ENCODE data around the gene SMIM27. TPM values are rescaled to one million over a fixed set of nuclear protein-coding genes. Genes with fewer than 3 reads are reported as not detected.

Gene SMIM27
- total and polyA plus RNA-seq, 2 of the 4 experiments (the other 2 are of a cell fraction): 1.1 to 3.4 TPM

DNA sequence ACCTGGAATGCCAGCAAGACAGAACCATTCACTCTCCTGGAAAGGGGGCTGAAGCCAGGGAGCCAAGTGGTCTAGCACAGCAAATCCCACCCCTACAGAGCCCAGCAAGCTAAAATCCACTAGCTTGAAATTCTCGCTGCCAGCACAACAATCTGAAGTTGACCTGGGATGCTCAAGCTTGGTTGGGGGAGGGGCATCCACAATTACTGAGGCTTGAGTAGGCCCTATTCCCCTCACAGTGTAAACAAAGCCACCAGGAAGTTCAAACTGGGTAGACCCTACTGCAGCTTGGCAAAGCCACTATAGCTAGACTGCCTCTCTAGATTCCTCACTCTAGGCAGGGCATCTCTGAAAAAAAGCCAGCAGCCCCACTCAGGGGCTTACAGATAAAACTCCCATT is 43.4 kb upstream of the SMIM27 start:
- DNase-seq (no peak), ATAC-seq (ENCODE audit: low read depth) (no peak)
- Histone ChIP-seq H3K79me1 (ENCODE audit: low read depth in 1 of 2, low read length in 2 of 2) (peaks cover 14 to 17% of the 10 kb centered on the region in 2 experiments), H3K18ac (ENCODE audit: low read depth, low read length) (no peak overlapping the region), H4K91ac (ENCODE audit: insufficient read depth, low read depth, low read length) (no peak overlapping the region), H3K27me3 (ENCODE audit: control insufficient read depth, insufficient read depth, low read length) (no peaks in the 10 kb centered on the region), H3K4me1 (ENCODE audit: control insufficient read depth, insufficient read depth, low read length) (no peaks in the 10 kb centered on the region), H3K36me3 (ENCODE audit: control insufficient read depth, insufficient read depth, low read length) (peaks cover 3% of the 10 kb centered on the region; the same call in 1 of the 2 replicates), H2AK9ac (replicated peaks; ENCODE audit: low read depth, low read length, poor library complexity) (no peak overlapping the region), H3K4ac (ENCODE audit: low read depth, low read length) (no peak overlapping the region), H3K4me3 (ENCODE audit: insufficient read depth, low read depth, low read length) (no peak overlapping the region), H3K14ac (replicated peaks; ENCODE audit: low read depth, low read length) (no peak overlapping the region), H4K5ac (ENCODE audit: low read depth, low read length) (no peak overlapping the region), H3K56ac (ENCODE audit: extremely low read depth, insufficient read depth, low read length) (no peak overlapping the region), H3K9me3 (ENCODE audit: control insufficient read depth, insufficient read depth, low read length) (no peaks in the 10 kb centered on the region), H4K20me1 (ENCODE audit: insufficient read depth, low read length) (no peaks in the 10 kb centered on the region; the same call in 1 of the 2 replicates), H3K27ac (ENCODE audit: insufficient read depth, low read length) (no peak overlapping the region), H2AFZ (replicated peaks; ENCODE audit: low read length, poor library complexity) (no peak overlapping the region), H2BK20ac (ENCODE audit: low read depth, low read length) (no peak overlapping the region), H2AK5ac (ENCODE audit: low read depth, low read length) (no peak overlapping the region), H3K4me2 (ENCODE audit: low read depth, low read length) (no peak overlapping the region), H3K23ac (ENCODE audit: low read depth, low read length) (no peak overlapping the region), H4K8ac (ENCODE audit: low read depth in 2 of 2, low read length in 2 of 2) (no peak overlapping the region), H2BK15ac (ENCODE audit: low read depth, low read length) (no peak overlapping the region), H2BK120ac (ENCODE audit: low read depth, low read length) (no peak overlapping the region), H3K9ac (ENCODE audit: low read depth, low read length) (no peak overlapping the region), H2BK5ac (ENCODE audit: low read depth, low read length, poor library complexity, severe bottlenecking) (no peak overlapping the region), H3K9me1 (ENCODE audit: insufficient read depth, low read length) (no peaks in the 10 kb centered on the region)
- no CpG with 5 or more reads among the region's 1 CpG for WGBS, 2 experiments (ENCODE audit: extremely low coverage in 2 of 2, insufficient read length in 1 of 2)
- intact Hi-C loops (cut with micrococcal nuclease): no loop called here
- ChIA-PET CTCF (interaction anchor here (0.6 to 1.1 kb wide), 3 partner anchors 76 to 1922 kb away, joined by 3 to 6 read pairs (median 4); no protein-coding TSS in a partner anchor), POLR2A (ENCODE audit: unreplicated experiment) (no interaction called here)
- TF ChIP-seq POLR2A (IDR thresholded peaks at IDR 0.05; ENCODE audit: low read depth, low read length) (no peak), MAZ (IDR thresholded peaks at IDR 0.05; ENCODE audit: borderline replicate concordance, low read depth, low read length) (no peak), RCOR1 (IDR thresholded peaks at IDR 0.05; ENCODE audit: insufficient replicate concordance, low read length) (no peak), CHD1 (IDR thresholded peaks at IDR 0.05; ENCODE audit: low read depth, low read length) (no peak), MXI1 (IDR thresholded peaks at IDR 0.05; ENCODE audit: borderline replicate concordance, low read depth, low read length) (no peak), MAFK (IDR thresholded peaks at IDR 0.05; ENCODE audit: low read depth, low read length) (no peak), RFX5 (IDR thresholded peaks at IDR 0.05; ENCODE audit: low read depth, low read length) (no peak), SMC3 (IDR thresholded peaks at IDR 0.05; ENCODE audit: low read depth, low read length) (no peak), BHLHE40 (IDR thresholded peaks at IDR 0.05; ENCODE audit: low read depth, low read length) (no peak), CEBPB (IDR thresholded peaks at IDR 0.05; ENCODE audit: low read depth, low read length) (no peak), RAD21 (IDR thresholded peaks at IDR 0.05; ENCODE audit: low read length) (no peak), NFE2L2 (IDR thresholded peaks at IDR 0.05; ENCODE audit: low read depth, low read length) (no peak)
- TF ChIP-seq, protein P1, sequence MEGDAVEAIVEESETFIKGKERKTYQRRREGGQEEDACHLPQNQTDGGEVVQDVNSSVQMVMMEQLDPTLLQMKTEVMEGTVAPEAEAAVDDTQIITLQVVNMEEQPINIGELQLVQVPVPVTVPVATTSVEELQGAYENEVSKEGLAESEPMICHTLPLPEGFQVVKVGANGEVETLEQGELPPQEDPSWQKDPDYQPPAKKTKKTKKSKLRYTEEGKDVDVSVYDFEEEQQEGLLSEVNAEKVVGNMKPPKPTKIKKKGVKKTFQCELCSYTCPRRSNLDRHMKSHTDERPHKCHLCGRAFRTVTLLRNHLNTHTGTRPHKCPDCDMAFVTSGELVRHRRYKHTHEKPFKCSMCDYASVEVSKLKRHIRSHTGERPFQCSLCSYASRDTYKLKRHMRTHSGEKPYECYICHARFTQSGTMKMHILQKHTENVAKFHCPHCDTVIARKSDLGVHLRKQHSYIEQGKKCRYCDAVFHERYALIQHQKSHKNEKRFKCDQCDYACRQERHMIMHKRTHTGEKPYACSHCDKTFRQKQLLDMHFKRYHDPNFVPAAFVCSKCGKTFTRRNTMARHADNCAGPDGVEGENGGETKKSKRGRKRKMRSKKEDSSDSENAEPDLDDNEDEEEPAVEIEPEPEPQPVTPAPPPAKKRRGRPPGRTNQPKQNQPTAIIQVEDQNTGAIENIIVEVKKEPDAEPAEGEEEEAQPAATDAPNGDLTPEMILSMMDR (conservative IDR thresholded peaks at IDR 0.05; ENCODE audit: low read depth, low read length): no peak
- TF ChIP-seq, protein P2, sequence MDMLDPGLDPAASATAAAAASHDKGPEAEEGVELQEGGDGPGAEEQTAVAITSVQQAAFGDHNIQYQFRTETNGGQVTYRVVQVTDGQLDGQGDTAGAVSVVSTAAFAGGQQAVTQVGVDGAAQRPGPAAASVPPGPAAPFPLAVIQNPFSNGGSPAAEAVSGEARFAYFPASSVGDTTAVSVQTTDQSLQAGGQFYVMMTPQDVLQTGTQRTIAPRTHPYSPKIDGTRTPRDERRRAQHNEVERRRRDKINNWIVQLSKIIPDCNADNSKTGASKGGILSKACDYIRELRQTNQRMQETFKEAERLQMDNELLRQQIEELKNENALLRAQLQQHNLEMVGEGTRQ (IDR thresholded peaks at IDR 0.05; ENCODE audit: low read depth, low read length): no peak
- dilution Hi-C loops (cut with HindIII; ENCODE audit: low sequenced_read_pairs, unreplicated experiment): no loop called here
- in situ Hi-C loops (cut with MboI; ENCODE audit: low sequenced_read_pairs): no loop called here
- BruUV-seq (replicated peaks): no TSS peak

Data from IMR-90 (cell line).